KMS-11 (cell line): Measurements from ENCODE around the gene HMGN1.
A peak's percentile ranks its signal among the peaks of the same experiment; 100 is the strongest.

ENCODE experiments used
- H2AFZ ChIP-seq: fragments of 200-600 bp; sonication (generic); 2 replicates; pipeline ENCODE4 v1.6.1; 2016; ENCODE audit warnings: antibody characterized with exemption, mixed run types, low read depth
- H3K27ac ChIP-seq: fragments of 200-600 bp; sonication (generic); 2 replicates; pipeline ENCODE4 v1.6.1; 2016; ENCODE audit warnings: mild to moderate bottlenecking, mixed run types
- H3K27me3 ChIP-seq: fragments of 200-600 bp; sonication (generic); 2 replicates; pipeline ENCODE4 v1.6.1; 2017; ENCODE audit warnings: mild to moderate bottlenecking, low read depth, mixed run types, moderate library complexity; ENCODE audit not compliant: insufficient read depth
- H3K36me3 ChIP-seq: fragments of 200-600 bp; sonication (generic); 2 replicates; pipeline ENCODE4 v1.6.1; 2017; ENCODE audit warnings: mild to moderate bottlenecking, mixed run types; ENCODE audit not compliant: insufficient read depth
- H3K4me1 ChIP-seq: fragments of 200-600 bp; sonication (generic); 2 replicates; pipeline ENCODE4 v1.6.1; 2016; ENCODE audit warnings: mild to moderate bottlenecking, low read depth, mixed run types; ENCODE audit not compliant: poor library complexity, severe bottlenecking
- H3K4me2 ChIP-seq: fragments of 200-600 bp; sonication (generic); 2 replicates; pipeline ENCODE4 v1.7.0; 2016; ENCODE audit warnings: mild to moderate bottlenecking, mixed run types
- H3K4me3 ChIP-seq: fragments of 200-600 bp; sonication (generic); IDR thresholded peaks from 2 replicates; pipeline ENCODE4 v1.6.1; 2017; ENCODE audit warnings: low read depth, low read length, mixed read lengths; ENCODE audit not compliant: insufficient read depth
- H3K79me2 ChIP-seq: fragments of 200-600 bp; sonication (generic); 2 replicates; pipeline ENCODE4 v1.6.1; 2016; ENCODE audit warnings: low read depth, mixed run types; ENCODE audit not compliant: insufficient read depth
- H3K9ac ChIP-seq: fragments of 200-600 bp; sonication (generic); 2 replicates; pipeline ENCODE4 v1.6.1; 2016; ENCODE audit warnings: mild to moderate bottlenecking, mixed run types
- H4K20me1 ChIP-seq: fragments of 200-600 bp; sonication (generic); 2 replicates; pipeline ENCODE4 v1.6.1; 2016; ENCODE audit warnings: mild to moderate bottlenecking, mixed run types; ENCODE audit not compliant: insufficient read depth
- TF ChIP-seq, protein P1 (sequence below): fragments of 200-600 bp; sonication (generic); conservative IDR thresholded peaks from 2 replicates; pipeline ENCODE4 v1.6.1; 2017; ENCODE audit warnings: low read depth, mild to moderate bottlenecking, antibody characterized with exemption, low read length, moderate library complexity, mixed read lengths

The HMGN1 gene

DNA sequence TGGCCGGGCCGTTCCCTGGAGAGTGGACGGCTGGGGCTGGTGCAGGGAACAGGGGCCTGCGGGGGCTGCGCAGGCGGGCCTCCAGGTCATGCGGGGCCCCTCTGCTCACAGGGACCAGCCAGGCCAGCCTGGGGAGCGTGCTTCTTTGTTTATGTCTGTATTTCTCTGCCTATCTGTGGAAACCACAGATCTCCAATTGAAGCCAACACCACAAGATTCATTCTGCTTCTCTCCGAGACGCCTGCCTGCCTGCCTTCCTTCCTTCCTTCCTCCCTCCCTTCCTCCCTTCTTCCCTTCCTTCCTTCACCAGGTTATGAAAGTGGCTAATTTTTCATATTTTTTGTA is 39.9 kb upstream of the HMGN1 start:
- no peaks in the 10 kb centered on the region for H3K36me3 ChIP-seq

DNA sequence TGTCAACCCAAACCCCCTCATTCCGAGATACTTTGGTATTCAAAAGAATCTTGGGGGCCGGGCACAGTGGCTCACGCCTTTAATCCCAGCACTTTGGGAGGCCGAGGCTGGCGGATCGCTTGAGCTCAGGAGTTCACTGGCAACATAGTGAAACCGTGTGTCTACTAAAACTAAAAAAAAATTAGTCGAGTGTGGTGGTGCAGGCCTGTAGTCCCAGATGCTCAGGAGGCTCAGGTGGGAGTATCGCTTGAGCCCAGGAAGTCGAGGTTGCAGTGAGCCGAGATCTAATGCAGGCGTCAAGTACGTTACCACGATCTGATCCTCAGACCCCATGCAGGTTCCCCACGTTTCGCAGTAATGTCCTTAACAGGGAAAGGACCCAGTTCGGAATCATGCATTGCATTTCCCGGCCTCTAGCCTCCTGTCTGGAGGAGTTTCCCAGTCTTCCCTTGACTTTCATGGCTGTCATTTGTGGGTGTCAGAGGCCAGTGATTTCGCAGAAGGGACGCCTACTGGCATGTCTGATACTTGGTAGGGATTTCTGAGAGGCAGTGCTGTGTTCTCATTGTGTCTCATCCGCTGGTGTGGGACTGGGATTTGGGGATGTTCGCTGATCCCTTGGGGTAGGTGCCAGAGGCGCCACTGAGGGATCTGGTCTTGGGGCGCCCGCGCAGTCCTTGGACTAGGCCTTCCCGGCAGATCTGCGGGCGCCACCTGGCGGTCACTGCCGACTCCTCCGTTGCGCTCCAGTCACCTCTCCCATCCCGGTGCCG is 39.3 kb upstream of the HMGN1 start:
- no peaks in the 10 kb centered on the region for H3K4me1 ChIP-seq
- H3K27me3 ChIP-seq, result no peaks in the 10 kb centered on the region
- H3K27ac ChIP-seq, result peak overlapping the region; percentile 45; the same call in 1 of the 2 replicates
- no peaks in the 10 kb centered on the region for H3K36me3 ChIP-seq
- TF ChIP-seq, protein P1, sequence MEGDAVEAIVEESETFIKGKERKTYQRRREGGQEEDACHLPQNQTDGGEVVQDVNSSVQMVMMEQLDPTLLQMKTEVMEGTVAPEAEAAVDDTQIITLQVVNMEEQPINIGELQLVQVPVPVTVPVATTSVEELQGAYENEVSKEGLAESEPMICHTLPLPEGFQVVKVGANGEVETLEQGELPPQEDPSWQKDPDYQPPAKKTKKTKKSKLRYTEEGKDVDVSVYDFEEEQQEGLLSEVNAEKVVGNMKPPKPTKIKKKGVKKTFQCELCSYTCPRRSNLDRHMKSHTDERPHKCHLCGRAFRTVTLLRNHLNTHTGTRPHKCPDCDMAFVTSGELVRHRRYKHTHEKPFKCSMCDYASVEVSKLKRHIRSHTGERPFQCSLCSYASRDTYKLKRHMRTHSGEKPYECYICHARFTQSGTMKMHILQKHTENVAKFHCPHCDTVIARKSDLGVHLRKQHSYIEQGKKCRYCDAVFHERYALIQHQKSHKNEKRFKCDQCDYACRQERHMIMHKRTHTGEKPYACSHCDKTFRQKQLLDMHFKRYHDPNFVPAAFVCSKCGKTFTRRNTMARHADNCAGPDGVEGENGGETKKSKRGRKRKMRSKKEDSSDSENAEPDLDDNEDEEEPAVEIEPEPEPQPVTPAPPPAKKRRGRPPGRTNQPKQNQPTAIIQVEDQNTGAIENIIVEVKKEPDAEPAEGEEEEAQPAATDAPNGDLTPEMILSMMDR, result peak; percentile 54
- H4K20me1 ChIP-seq, result no peaks in the 10 kb centered on the region
- peak overlapping the region; percentile 77 for H3K4me2 ChIP-seq
- H3K9ac ChIP-seq, result peak overlapping the region; percentile 34; the same call in 1 of the 2 replicates
- peak overlapping the region; percentile 52; the same call in 1 of the 2 replicates for H2AFZ ChIP-seq
- H3K79me2 ChIP-seq, result peaks cover 4% of the 10 kb centered on the region; the same call in 1 of the 2 replicates
- H3K4me3 ChIP-seq, result no peak overlapping the region

More for the DNA sequence above, 39.9 kb upstream of the HMGN1 start:
- H3K79me2 ChIP-seq, result peaks cover 4% of the 10 kb centered on the region; the same call in 1 of the 2 replicates
- H3K27me3 ChIP-seq, result no peaks in the 10 kb centered on the region
- H3K4me1 ChIP-seq, result no peaks in the 10 kb centered on the region
- H2AFZ ChIP-seq, result peak overlapping the region; percentile 52; the same call in 1 of the 2 replicates
- H3K4me3 ChIP-seq, result no peak overlapping the region
- H4K20me1 ChIP-seq, result no peaks in the 10 kb centered on the region
- H3K4me2 ChIP-seq, result peak overlapping the region; percentile 77; the same call in 1 of the 2 replicates
- no peak overlapping the region for H3K27ac ChIP-seq
- TF ChIP-seq, protein P1, result no peak; the same call in 1 of the 2 replicates
- no peak overlapping the region for H3K9ac ChIP-seq

GRCh38 chr21:39387461-39388037 is 38.7 kb upstream of the HMGN1 start:
- H3K36me3 ChIP-seq, result no peaks in the 10 kb centered on the region
- no peak overlapping the region for H3K4me3 ChIP-seq
- H3K27ac ChIP-seq, result peak overlapping the region; percentile 45; the same call in 1 of the 2 replicates
- peaks cover 4% of the 10 kb centered on the region; the same call in 1 of the 2 replicates for H3K79me2 ChIP-seq
- H3K4me1 ChIP-seq, result no peaks in the 10 kb centered on the region
- H3K9ac ChIP-seq, result peak overlapping the region; percentile 34; the same call in 1 of the 2 replicates
- H2AFZ ChIP-seq, result peak overlapping the region; percentile 52; the same call in 1 of the 2 replicates
- H3K27me3 ChIP-seq, result no peaks in the 10 kb centered on the region
- TF ChIP-seq, protein P1, result no peak
- H3K4me2 ChIP-seq, result peak overlapping the region; percentile 77
- H4K20me1 ChIP-seq, result no peaks in the 10 kb centered on the region

DNA sequence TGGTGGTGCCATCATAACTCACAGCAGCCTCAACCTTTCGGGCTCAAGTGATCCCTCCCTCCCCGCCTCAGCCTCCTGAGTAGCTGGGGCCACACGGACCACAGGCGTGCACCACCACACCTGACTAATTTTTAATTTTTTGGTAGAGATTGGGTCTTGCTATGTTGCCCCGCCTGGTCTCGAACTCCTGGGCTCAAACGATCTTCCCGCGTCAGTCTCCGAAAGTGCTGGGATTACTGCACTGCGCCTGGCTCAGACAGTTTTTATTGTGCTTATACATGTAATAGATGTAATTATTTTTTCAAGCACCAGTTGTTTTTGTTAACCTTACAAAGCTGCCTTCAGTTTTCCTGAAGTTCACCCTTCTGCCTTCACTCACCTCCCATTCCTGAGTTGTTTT is 38.0 kb upstream of the HMGN1 start:
- Histone ChIP-seq H4K20me1 (no peaks in the 10 kb centered on the region), H3K79me2 (peaks cover 9% of the 10 kb centered on the region; the same call in 1 of the 2 replicates), H2AFZ (peak overlapping the region; percentile 39; the same call in 1 of the 2 replicates), H3K36me3 (no peaks in the 10 kb centered on the region), H3K27me3 (no peaks in the 10 kb centered on the region), H3K4me2 (peak overlapping the region; percentile 34), H3K4me1 (no peaks in the 10 kb centered on the region), H3K4me3 (no peak overlapping the region), H3K27ac (no peak overlapping the region), H3K9ac (no peak overlapping the region)
- TF ChIP-seq, protein P1, result no peak
